Endothelial cell of umbilical vein (primary cell): Measurements from ENCODE around the gene RANBP17. TPM values are rescaled to one million over a fixed set of nuclear protein-coding genes. Genes with fewer than 3 reads are reported as not detected.
A peak's percentile ranks its signal among the peaks of the same experiment; 100 is the strongest.

Experiments used
- BruUV-seq: library from RNA; stranded (reverse); fragments of 400-500 nt; replicated peaks from 2 replicates; lab custom pipeline; 2021; lab: Mats Ljungman, UMichigan
- CTCF ChIA-PET: fragments of 300-600, 350-600 bp; sonication (Branson Sonifier 250); formaldehyde crosslinking; loops from one replicate; lab custom pipeline; 2021; ENCODE audit warnings: antibody characterized with exemption, inconsistent platforms; lab: Charles Lee
- POLR2A ChIA-PET: fragments of 300-600, 350-600 bp; sonication (Branson Sonifier 250); formaldehyde crosslinking; loops from one replicate; lab custom pipeline; 2021; ENCODE audit warnings: antibody characterized with exemption, inconsistent platforms; lab: Charles Lee
- DNase-seq: peaks from one replicate; pipeline ENCODE4 v3.0.0-alpha.2; 2011; ENCODE audit warnings: low read depth, low spot score
- FAIRE-seq: peaks from 2 replicates; lab custom pipeline; 2011; peaks lifted over from hg19 to GRCh38; lab: Jason Lieb, UNC
- H2AFZ ChIP-seq: 2 replicates; pipeline ENCODE4 v1.6.0; 2012; ENCODE audit warnings: low read depth, low read length, control low read depth, inconsistent platforms
- H3K27ac ChIP-seq: 2 replicates; pipeline ENCODE4 v1.5.1; 2011; ENCODE audit warnings: low read depth, mild to moderate bottlenecking, control low read depth, low read length, moderate library complexity; ENCODE audit not compliant: insufficient read depth
- H3K27me3 ChIP-seq, 2 experiments: 2 replicates each; pipeline versions ENCODE4 v1.6.0 to v1.6.1; 2011; ENCODE audit warnings: low read length in 2 of 2, mixed read lengths in 1 of 2; ENCODE audit not compliant: control insufficient read depth in 2 of 2, insufficient read depth in 2 of 2
- H3K36me3 ChIP-seq, 2 experiments: 2 replicates in 1 of 2; 3 replicates in 1 of 2; pipeline ENCODE4 v1.5.1; 2011; ENCODE audit warnings: low read length in 2 of 2, mild to moderate bottlenecking in 1 of 2, moderate library complexity in 1 of 2; ENCODE audit not compliant: control insufficient read depth in 2 of 2, insufficient read depth in 2 of 2; ENCODE audit errors: extremely low read depth in 1 of 2
- H3K4me1 ChIP-seq: 3 replicates; pipeline ENCODE4 v1.5.1; 2011; ENCODE audit warnings: mild to moderate bottlenecking, low read length; ENCODE audit not compliant: control insufficient read depth, insufficient read depth; ENCODE audit errors: extremely low read depth
- H3K4me2 ChIP-seq: 2 replicates; pipeline ENCODE4 v1.6.1; 2011; ENCODE audit warnings: low read length, control low read depth, mixed read lengths; ENCODE audit not compliant: insufficient read depth
- H3K4me3 ChIP-seq, 3 experiments: fragments of 200-600 bp in 1 of 3; sonication (generic), shearing (Covaris generic) in 1 of 3; replicated peaks in 1 of 3; 2 replicates each; pipeline ENCODE4 v1.5.1; 2011 to 2016; ENCODE audit warnings: control low read depth in 3 of 3, low read length in 3 of 3, mild to moderate bottlenecking in 2 of 3, inconsistent platforms in 1 of 3, low read depth in 1 of 3, moderate library complexity in 1 of 3; ENCODE audit not compliant: insufficient read depth in 1 of 3
- H3K79me2 ChIP-seq: 2 replicates; pipeline ENCODE4 v1.6.0; 2012; ENCODE audit warnings: low read length, inconsistent platforms; ENCODE audit not compliant: control insufficient read depth, insufficient read depth
- H3K9ac ChIP-seq: replicated peaks from 2 replicates; pipeline ENCODE3; 2011; ENCODE audit warnings: low read length, control low read depth; ENCODE audit not compliant: insufficient read depth; ENCODE audit errors: extremely low read depth
- H3K9me1 ChIP-seq: replicated peaks from 3 replicates; pipeline ENCODE4 v1.6.0; 2011; ENCODE audit warnings: mild to moderate bottlenecking, low read length; ENCODE audit not compliant: control insufficient read depth, insufficient read depth; ENCODE audit errors: extremely low read depth
- H3K9me3 ChIP-seq: replicated peaks from 2 replicates; pipeline ENCODE4 v1.5.1; 2012; ENCODE audit warnings: low read length, inconsistent platforms; ENCODE audit not compliant: control insufficient read depth, insufficient read depth
- H4K20me1 ChIP-seq: replicated peaks from 2 replicates; pipeline ENCODE3; 2011; ENCODE audit warnings: mild to moderate bottlenecking, low read length; ENCODE audit not compliant: control insufficient read depth, insufficient read depth; ENCODE audit errors: extremely low read depth
- CTCF ChIP-seq, 2 donors: IDR thresholded peaks; 1 replicate in 1 of 2; 2 replicates in 1 of 2; pipeline ENCODE4 v1.5.1; 2011; ENCODE audit warnings: low read length in 2 of 2, mild to moderate bottlenecking in 2 of 2, moderate library complexity in 2 of 2, control low read depth in 1 of 2, inconsistent platforms in 1 of 2, low read depth in 1 of 2; ENCODE audit not compliant: insufficient read depth in 1 of 2; ENCODE audit errors: extremely low read depth in 1 of 2
- EZH2 ChIP-seq: IDR thresholded peaks from 2 replicates; pipeline ENCODE4 v1.6.1; 2012; ENCODE audit warnings: borderline replicate concordance, low read depth, mild to moderate bottlenecking, moderate library complexity, low read length, inconsistent platforms; ENCODE audit not compliant: severe bottlenecking
- FOS ChIP-seq: IDR thresholded peaks from 2 replicates; pipeline ENCODE4 v1.6.1; 2011; ENCODE audit warnings: mild to moderate bottlenecking, low read length, moderate library complexity, borderline replicate concordance; ENCODE audit not compliant: insufficient read depth
- GATA2 ChIP-seq: IDR thresholded peaks from 2 replicates; pipeline ENCODE4 v1.7.0; 2011; ENCODE audit warnings: low read depth, mild to moderate bottlenecking, moderate library complexity, mixed read lengths, low read length; ENCODE audit not compliant: insufficient read length, insufficient read depth
- JUN ChIP-seq: IDR thresholded peaks from 2 replicates; pipeline ENCODE4 v1.6.1; 2011; ENCODE audit warnings: borderline replicate concordance, low read depth; ENCODE audit not compliant: insufficient read length, insufficient read depth
- MAX ChIP-seq: IDR thresholded peaks from 2 replicates; pipeline ENCODE4 v1.6.1; 2011; ENCODE audit not compliant: insufficient read depth, insufficient read length
- MYC ChIP-seq: IDR thresholded peaks from one replicate; pipeline ENCODE4 v1.6.1; 2011; ENCODE audit warnings: mild to moderate bottlenecking, low read depth, low read length
- POLR2A ChIP-seq: IDR thresholded peaks from 2 replicates; pipeline ENCODE4 v1.6.1; 2012; ENCODE audit warnings: low read depth, mild to moderate bottlenecking, control low read depth, low read length
- POLR2AphosphoS5 ChIP-seq: IDR thresholded peaks from 2 replicates; pipeline ENCODE4 v1.6.1; 2012; ENCODE audit warnings: low read depth, mild to moderate bottlenecking, control low read depth, low read length, moderate library complexity; ENCODE audit not compliant: insufficient read depth
- dilution Hi-C: fragments of 300-500 bp; cut with MboI; formaldehyde crosslinking; loops from one replicate; pipeline ENCODE4 v1.15.0; 2019; ENCODE audit warnings: low sequenced_read_pairs; ENCODE audit not compliant: extremely low pct_ligation_motif_present
- intact Hi-C: fragments of 100-400 bp; cut with micrococcal nuclease; formaldehyde crosslinking; loops from one replicate; pipeline ENCODE4 v1.10.0; 2022
- polyA plus RNA-seq, 4 experiments: library from polyadenylated mRNA; depleted of rRNA in 3 of 4; stranded (reverse) in 3 of 4; unstranded in 1 of 4; fragments of >200 nt; gene quantifications; 2 replicates each; pipeline versions ENCODE4 v1.2.1 to v1.2.3, GENCODE V29; 2011 to 2012; ENCODE audit warnings: missing spikeins in 1 of 4
- total RNA-seq: library from RNA; stranded (reverse); gene quantifications from 2 replicates; pipeline ENCODE4 v1.2.3, GENCODE V29; 2021

The RANBP17 gene
- total and polyA plus RNA-seq, 2 donors (not counting 3 experiments of a cell fraction or from before 2014, with no cell fraction given) = 5.6 to 13.6 TPM

- no TSS peak for BruUV-seq
- Histone ChIP-seq H3K9me3 (no peaks in the 10 kb centered on the region), H3K9me1 (no peaks in the 10 kb centered on the region), H3K9ac (no peak overlapping the region), H3K4me2 (no peak overlapping the region), H4K20me1 (no peaks in the 10 kb centered on the region), H3K27me3 (no peaks in the 10 kb centered on the region), H3K27ac (peak overlapping the region; percentile 48), H2AFZ (no peak overlapping the region), H3K79me2 (no peaks in the 10 kb centered on the region), H3K36me3 (no peaks in the 10 kb centered on the region), H3K4me3 (no peak overlapping the region), H3K4me1 (peaks cover 3% of the 10 kb centered on the region)
- peak; percentile 52 for DNase-seq
- dilution Hi-C loops (no loop called here), intact Hi-C loops (no loop called here)
- ChIA-PET POLR2A (no interaction called here), CTCF (interaction anchor here (1.0 kb wide), 1 partner anchor 9 kb away, joined by 3 read pairs; no protein-coding TSS in a partner anchor)
- FAIRE-seq = peak; percentile 71
- TF ChIP-seq CTCF (IDR thresholded peaks at IDR 0.05; ENCODE audit: extremely low read depth in 1 of 2, insufficient read depth in 1 of 2, low read depth in 1 of 2, low read length in 2 of 2) = no peak
- TF ChIP-seq MYC = no peak
- TF ChIP-seq POLR2AphosphoS5 = no peak
- no peak for TF ChIP-seq GATA2
- TF ChIP-seq FOS = no peak
- no peak for TF ChIP-seq EZH2
- no peak for TF ChIP-seq JUN
- no peak for TF ChIP-seq POLR2A
- TF ChIP-seq MAX = no peak
Measured at GRCh38 chr5:170885809-170886208, 24.0 kb downstream of the RANBP17 start.
